Neural progenitor cell (in vitro differentiated cells): ENCODE measurements around the gene HNMT.

Source experiments
- EZH2phosphoT487 ChIP-seq: fragments of 200-600 bp; sonication (generic); IDR thresholded peaks from 2 replicates; pipeline ENCODE4 v1.6.1; 2017; ENCODE audit warnings: antibody characterized with exemption
- TF ChIP-seq, protein P1 (sequence below): fragments of 200-600 bp; sonication (generic); IDR thresholded peaks from 2 replicates; pipeline ENCODE4 v1.5.1; 2017; ENCODE audit warnings: antibody characterized with exemption, mild to moderate bottlenecking

DNA sequence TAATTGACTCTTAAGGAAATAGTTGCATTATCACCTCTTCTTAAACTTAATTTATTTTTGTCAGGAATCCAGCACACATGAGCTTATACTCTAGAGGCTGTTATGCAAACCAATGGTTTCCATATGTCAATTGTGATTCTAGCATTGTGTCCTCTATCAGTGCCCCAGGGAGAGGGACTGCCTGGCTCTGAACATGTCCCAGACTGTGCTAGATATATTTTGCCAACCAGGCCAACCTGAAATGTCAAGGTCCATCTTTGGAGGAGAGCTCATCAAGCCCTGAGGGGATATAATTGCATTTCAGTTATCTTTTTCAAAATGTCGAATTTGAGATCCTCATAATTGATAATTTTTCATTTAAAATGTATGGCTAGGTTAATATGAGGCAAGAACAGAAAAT lies 34.2 kb downstream of the HNMT start:
- TF ChIP-seq, protein P1, sequence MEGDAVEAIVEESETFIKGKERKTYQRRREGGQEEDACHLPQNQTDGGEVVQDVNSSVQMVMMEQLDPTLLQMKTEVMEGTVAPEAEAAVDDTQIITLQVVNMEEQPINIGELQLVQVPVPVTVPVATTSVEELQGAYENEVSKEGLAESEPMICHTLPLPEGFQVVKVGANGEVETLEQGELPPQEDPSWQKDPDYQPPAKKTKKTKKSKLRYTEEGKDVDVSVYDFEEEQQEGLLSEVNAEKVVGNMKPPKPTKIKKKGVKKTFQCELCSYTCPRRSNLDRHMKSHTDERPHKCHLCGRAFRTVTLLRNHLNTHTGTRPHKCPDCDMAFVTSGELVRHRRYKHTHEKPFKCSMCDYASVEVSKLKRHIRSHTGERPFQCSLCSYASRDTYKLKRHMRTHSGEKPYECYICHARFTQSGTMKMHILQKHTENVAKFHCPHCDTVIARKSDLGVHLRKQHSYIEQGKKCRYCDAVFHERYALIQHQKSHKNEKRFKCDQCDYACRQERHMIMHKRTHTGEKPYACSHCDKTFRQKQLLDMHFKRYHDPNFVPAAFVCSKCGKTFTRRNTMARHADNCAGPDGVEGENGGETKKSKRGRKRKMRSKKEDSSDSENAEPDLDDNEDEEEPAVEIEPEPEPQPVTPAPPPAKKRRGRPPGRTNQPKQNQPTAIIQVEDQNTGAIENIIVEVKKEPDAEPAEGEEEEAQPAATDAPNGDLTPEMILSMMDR, result no peak
- no peak for TF ChIP-seq EZH2phosphoT487
